GM15510 (cell line): ENCODE results near the gene PTPRG.

Experiments
- POLR2A ChIP-seq: IDR thresholded peaks from 3 replicates; pipeline ENCODE4 v1.6.1; 2011; ENCODE audit warnings: borderline replicate concordance; ENCODE audit not compliant: insufficient read length; ENCODE audit errors: extremely low read depth

Gene PTPRG

GRCh38 chr3:61686228-61686648, 124.9 kb downstream of the PTPRG start:
- no peak for TF ChIP-seq POLR2A

GRCh38 chr3:61687206-61687605, 125.8 kb downstream of the PTPRG start:
- no peak for TF ChIP-seq POLR2A

- no peak for TF ChIP-seq POLR2A
These were observed 126.4 kb downstream of the PTPRG start for GRCh38 chr3:61687663-61688306.

- TF ChIP-seq POLR2A, result no peak
These were observed 127.1 kb downstream of the PTPRG start for GRCh38 chr3:61688307-61688984.

GRCh38 chr3:61690016-61690415, 128.6 kb downstream of the PTPRG start:
- no peak for TF ChIP-seq POLR2A

- no peak for TF ChIP-seq POLR2A
These were observed 130.1 kb downstream of the PTPRG start for GRCh38 chr3:61691466-61691865.

GRCh38 chr3:61697301-61697700, 135.9 kb downstream of the PTPRG start:
- TF ChIP-seq POLR2A, result no peak

- no peak for TF ChIP-seq POLR2A
These were observed 138.3 kb downstream of the PTPRG start for GRCh38 chr3:61699622-61700021.

GRCh38 chr3:61701011-61701410, 139.6 kb downstream of the PTPRG start:
- TF ChIP-seq POLR2A, result no peak

- no peak for TF ChIP-seq POLR2A
These were observed 141.1 kb downstream of the PTPRG start for GRCh38 chr3:61702453-61702852.

GRCh38 chr3:61704807-61705206, 143.4 kb downstream of the PTPRG start:
- TF ChIP-seq POLR2A, result no peak

- TF ChIP-seq POLR2A, result no peak
These were observed 146.1 kb downstream of the PTPRG start for GRCh38 chr3:61707492-61707891.

GRCh38 chr3:61714225-61714624, 152.9 kb downstream of the PTPRG start:
- no peak for TF ChIP-seq POLR2A

GRCh38 chr3:61715886-61716527, 154.6 kb downstream of the PTPRG start:
- no peak for TF ChIP-seq POLR2A

- no peak for TF ChIP-seq POLR2A
These were observed 157.2 kb downstream of the PTPRG start for GRCh38 chr3:61718565-61718964.
